Endothelial cell of umbilical vein (primary cell): ENCODE data around the gene UBE2F.

ENCODE experiments used
- EZH2 ChIP-seq: IDR thresholded peaks from 2 replicates; pipeline ENCODE4 v1.6.1; 2012; ENCODE audit warnings: borderline replicate concordance, low read depth, mild to moderate bottlenecking, moderate library complexity, low read length, inconsistent platforms; ENCODE audit not compliant: severe bottlenecking
- FOS ChIP-seq: IDR thresholded peaks from 2 replicates; pipeline ENCODE4 v1.6.1; 2011; ENCODE audit warnings: mild to moderate bottlenecking, low read length, moderate library complexity, borderline replicate concordance; ENCODE audit not compliant: insufficient read depth
- GATA2 ChIP-seq: IDR thresholded peaks from 2 replicates; pipeline ENCODE4 v1.7.0; 2011; ENCODE audit warnings: low read depth, mild to moderate bottlenecking, moderate library complexity, mixed read lengths, low read length; ENCODE audit not compliant: insufficient read length, insufficient read depth
- JUN ChIP-seq: IDR thresholded peaks from 2 replicates; pipeline ENCODE4 v1.6.1; 2011; ENCODE audit warnings: borderline replicate concordance, low read depth; ENCODE audit not compliant: insufficient read length, insufficient read depth
- MAX ChIP-seq: IDR thresholded peaks from 2 replicates; pipeline ENCODE4 v1.6.1; 2011; ENCODE audit not compliant: insufficient read depth, insufficient read length
- MYC ChIP-seq: IDR thresholded peaks from one replicate; pipeline ENCODE4 v1.6.1; 2011; ENCODE audit warnings: mild to moderate bottlenecking, low read depth, low read length
- POLR2A ChIP-seq: IDR thresholded peaks from 2 replicates; pipeline ENCODE4 v1.6.1; 2012; ENCODE audit warnings: low read depth, mild to moderate bottlenecking, control low read depth, low read length
- POLR2AphosphoS5 ChIP-seq: IDR thresholded peaks from 2 replicates; pipeline ENCODE4 v1.6.1; 2012; ENCODE audit warnings: low read depth, mild to moderate bottlenecking, control low read depth, low read length, moderate library complexity; ENCODE audit not compliant: insufficient read depth
- TF ChIP-seq, protein P1 (sequence below), 2 donors: IDR thresholded peaks; 1 replicate in 1 of 2; 2 replicates in 1 of 2; pipeline ENCODE4 v1.5.1; 2011; ENCODE audit warnings: low read length in 2 of 2, mild to moderate bottlenecking in 2 of 2, moderate library complexity in 2 of 2, control low read depth in 1 of 2, inconsistent platforms in 1 of 2, low read depth in 1 of 2; ENCODE audit not compliant: insufficient read depth in 1 of 2; ENCODE audit errors: extremely low read depth in 1 of 2

- TF ChIP-seq EZH2 (no peak), POLR2A (no peak), MAX (no peak), JUN (no peak), POLR2AphosphoS5 (no peak), MYC (no peak), FOS (no peak), GATA2 (no peak)
- TF ChIP-seq, protein P1, sequence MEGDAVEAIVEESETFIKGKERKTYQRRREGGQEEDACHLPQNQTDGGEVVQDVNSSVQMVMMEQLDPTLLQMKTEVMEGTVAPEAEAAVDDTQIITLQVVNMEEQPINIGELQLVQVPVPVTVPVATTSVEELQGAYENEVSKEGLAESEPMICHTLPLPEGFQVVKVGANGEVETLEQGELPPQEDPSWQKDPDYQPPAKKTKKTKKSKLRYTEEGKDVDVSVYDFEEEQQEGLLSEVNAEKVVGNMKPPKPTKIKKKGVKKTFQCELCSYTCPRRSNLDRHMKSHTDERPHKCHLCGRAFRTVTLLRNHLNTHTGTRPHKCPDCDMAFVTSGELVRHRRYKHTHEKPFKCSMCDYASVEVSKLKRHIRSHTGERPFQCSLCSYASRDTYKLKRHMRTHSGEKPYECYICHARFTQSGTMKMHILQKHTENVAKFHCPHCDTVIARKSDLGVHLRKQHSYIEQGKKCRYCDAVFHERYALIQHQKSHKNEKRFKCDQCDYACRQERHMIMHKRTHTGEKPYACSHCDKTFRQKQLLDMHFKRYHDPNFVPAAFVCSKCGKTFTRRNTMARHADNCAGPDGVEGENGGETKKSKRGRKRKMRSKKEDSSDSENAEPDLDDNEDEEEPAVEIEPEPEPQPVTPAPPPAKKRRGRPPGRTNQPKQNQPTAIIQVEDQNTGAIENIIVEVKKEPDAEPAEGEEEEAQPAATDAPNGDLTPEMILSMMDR (IDR thresholded peaks at IDR 0.05; ENCODE audit: extremely low read depth in 1 of 2, insufficient read depth in 1 of 2, low read depth in 1 of 2, low read length in 2 of 2) = no peak
Measured at GRCh38 chr2:238069021-238069709, 102.4 kb downstream of the UBE2F start.
